Esophagus muscularis mucosa (tissue), 4 donors: ENCODE results near the gene MRPS24. TPM values are rescaled to one million over a fixed set of nuclear protein-coding genes. Genes with fewer than 3 reads are reported as not detected.
A peak's percentile ranks its signal among the peaks of the same experiment; 100 is the strongest.
"Not testable (repeated sequence)": the region's sequence is repeated elsewhere in the genome, so short reads cannot be mapped to it uniquely, and the experiment has no call there.

Experiments
- DNase-seq: peaks from one replicate; pipeline ENCODE4 v3.0.0-alpha.2; 2017; ENCODE audit errors: extremely low spot score
- H3K27ac ChIP-seq, 4 donors: fragments of 200-600 bp; sonication (generic); replicated peaks in 1 of 4; 1 replicate in 3 of 4; 2 replicates in 1 of 4; pipeline ENCODE4 v1.5.1; 2016 to 2019; ENCODE audit warnings: mild to moderate bottlenecking in 1 of 4
- H3K27me3 ChIP-seq, 4 donors: fragments of 200-600 bp; sonication (generic); one replicate each; pipeline versions ENCODE4 v1.5.1 to v1.6.0; 2016 to 2019
- H3K36me3 ChIP-seq, 4 donors: fragments of 200-600 bp; sonication (generic); one replicate each; pipeline ENCODE4 v1.5.1; 2016 to 2019
- H3K4me1 ChIP-seq, 4 donors: fragments of 200-600 bp; sonication (generic); one replicate each; pipeline ENCODE4 v1.5.1; 2016 to 2019
- H3K4me3 ChIP-seq, 4 donors: fragments of 200-600 bp; sonication (generic); 1 replicate in 2 of 4; 2 replicates in 2 of 4; pipeline ENCODE4 v1.5.1; 2016 to 2019; ENCODE audit warnings: mild to moderate bottlenecking in 4 of 4, moderate library complexity in 1 of 4
- H3K9me3 ChIP-seq, 4 donors: fragments of 200-600 bp; sonication (generic); 1 replicate in 3 of 4; 2 replicates in 1 of 4; pipeline ENCODE4 v1.5.1; 2016 to 2019
- EP300 ChIP-seq: sonication (generic); formaldehyde crosslinking; IDR thresholded peaks from one replicate; pipeline ENCODE4 v1.6.1; 2017; ENCODE audit warnings: antibody characterized with exemption
- POLR2A ChIP-seq: fragments of 450-650 bp; IDR thresholded peaks from one replicate; pipeline ENCODE4 v1.6.1; 2017; ENCODE audit warnings: antibody characterized with exemption, moderate library complexity, mild to moderate bottlenecking, low read depth
- POLR2AphosphoS5 ChIP-seq, 2 donors: sonication (generic); formaldehyde crosslinking; IDR thresholded peaks; one replicate each; pipeline ENCODE4 v1.6.1; 2017; ENCODE audit warnings: antibody characterized with exemption in 2 of 2
- WGBS: methylation state at CpG from one replicate; pipeline ENCODE4 v1.1.5; 2018; 5-methylcytosine and 5-hydroxymethylcytosine counted together
- intact Hi-C: fragments of 100-400 bp; cut with DNase I; formaldehyde crosslinking; loops from one replicate; pipeline ENCODE4 v1.15.1; 2023
- total RNA-seq, 4 donors: library from RNA; depleted of rRNA; stranded (reverse); fragments of >200 nt; gene quantifications; one replicate each; pipeline versions ENCODE4 v1.1.0 to v1.2.1, GENCODE V29; 2016
- TF ChIP-seq, protein P1 (sequence below), 3 experiments: fragments of 200-600 bp in 2 of 3; fragments of 450-650 bp in 1 of 3; sonication (generic) in 2 of 3; IDR thresholded peaks; one replicate each; pipeline ENCODE4 v1.5.1; 2017 to 2019; ENCODE audit warnings: antibody characterized with exemption in 3 of 3, mild to moderate bottlenecking in 2 of 3, moderate library complexity in 1 of 3

Gene MRPS24
- total RNA-seq, 4 donors from 2014 or later: 72.2 to 93.3 (median 76.2) TPM

DNA sequence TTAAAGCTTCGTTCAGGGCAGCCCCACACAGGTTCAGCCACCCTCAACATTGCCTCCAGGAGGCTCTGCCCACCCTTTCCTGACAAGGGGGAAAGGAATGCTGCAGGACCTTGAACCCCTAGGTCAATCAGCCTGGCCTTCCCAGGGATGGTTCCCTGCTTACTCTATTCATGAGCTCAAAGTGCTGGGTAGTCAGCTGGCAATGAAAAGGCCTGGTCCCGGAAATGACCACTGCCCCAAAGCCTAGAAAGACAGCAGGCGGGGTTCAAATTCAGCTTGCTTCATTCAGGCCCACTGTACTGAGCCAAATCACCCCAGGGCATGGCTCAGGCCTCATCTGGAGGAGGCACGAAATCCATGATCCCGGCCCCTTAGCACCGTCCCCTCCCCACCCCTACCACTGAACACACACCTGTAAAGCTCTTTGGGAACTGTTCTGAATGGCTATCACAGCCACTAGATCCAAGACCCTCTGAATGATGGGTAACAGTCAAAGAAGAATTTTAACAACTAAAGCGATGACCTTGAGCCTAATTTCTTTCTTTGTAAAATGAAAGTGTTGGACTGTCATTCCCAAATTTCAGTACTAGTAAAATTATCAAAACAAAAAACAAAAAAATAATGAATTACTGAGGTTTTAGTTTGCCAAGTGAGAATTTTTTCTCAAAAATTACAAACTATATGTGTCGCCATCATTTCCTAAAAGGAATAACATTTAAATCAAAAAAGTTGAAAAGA, 36.1 kb upstream of the MRPS24 start:
- WGBS: 30% methylated on average over 8 of the region's 8 CpGs
- H3K4me1 ChIP-seq: peaks cover 41 to 58% (median 51%) of the 10 kb centered on the region in 4 donors
- H3K27ac ChIP-seq: peak overlapping the region; percentile 91 to 93 (median 92)
- H3K27me3 ChIP-seq: no peaks in the 10 kb centered on the region
- peaks cover 0 to 6% (median 0%) of the 10 kb centered on the region in 4 donors for H3K36me3 ChIP-seq
- TF ChIP-seq POLR2AphosphoS5 (IDR thresholded peaks at IDR 0.05): no peak
- TF ChIP-seq, protein P1, sequence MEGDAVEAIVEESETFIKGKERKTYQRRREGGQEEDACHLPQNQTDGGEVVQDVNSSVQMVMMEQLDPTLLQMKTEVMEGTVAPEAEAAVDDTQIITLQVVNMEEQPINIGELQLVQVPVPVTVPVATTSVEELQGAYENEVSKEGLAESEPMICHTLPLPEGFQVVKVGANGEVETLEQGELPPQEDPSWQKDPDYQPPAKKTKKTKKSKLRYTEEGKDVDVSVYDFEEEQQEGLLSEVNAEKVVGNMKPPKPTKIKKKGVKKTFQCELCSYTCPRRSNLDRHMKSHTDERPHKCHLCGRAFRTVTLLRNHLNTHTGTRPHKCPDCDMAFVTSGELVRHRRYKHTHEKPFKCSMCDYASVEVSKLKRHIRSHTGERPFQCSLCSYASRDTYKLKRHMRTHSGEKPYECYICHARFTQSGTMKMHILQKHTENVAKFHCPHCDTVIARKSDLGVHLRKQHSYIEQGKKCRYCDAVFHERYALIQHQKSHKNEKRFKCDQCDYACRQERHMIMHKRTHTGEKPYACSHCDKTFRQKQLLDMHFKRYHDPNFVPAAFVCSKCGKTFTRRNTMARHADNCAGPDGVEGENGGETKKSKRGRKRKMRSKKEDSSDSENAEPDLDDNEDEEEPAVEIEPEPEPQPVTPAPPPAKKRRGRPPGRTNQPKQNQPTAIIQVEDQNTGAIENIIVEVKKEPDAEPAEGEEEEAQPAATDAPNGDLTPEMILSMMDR (IDR thresholded peaks at IDR 0.05): no peak
- no peak for TF ChIP-seq EP300
- TF ChIP-seq POLR2A: no peak
- H3K4me3 ChIP-seq: peak overlapping the region; percentile 79 to 96 (median 86)
- no peaks in the 10 kb centered on the region for H3K9me3 ChIP-seq
- intact Hi-C loops: loop anchor here (1.0 to 5.0 kb wide), 2 partner anchors 19 to 33 kb away; no protein-coding TSS in a partner anchor
- DNase-seq: no peak

DNA sequence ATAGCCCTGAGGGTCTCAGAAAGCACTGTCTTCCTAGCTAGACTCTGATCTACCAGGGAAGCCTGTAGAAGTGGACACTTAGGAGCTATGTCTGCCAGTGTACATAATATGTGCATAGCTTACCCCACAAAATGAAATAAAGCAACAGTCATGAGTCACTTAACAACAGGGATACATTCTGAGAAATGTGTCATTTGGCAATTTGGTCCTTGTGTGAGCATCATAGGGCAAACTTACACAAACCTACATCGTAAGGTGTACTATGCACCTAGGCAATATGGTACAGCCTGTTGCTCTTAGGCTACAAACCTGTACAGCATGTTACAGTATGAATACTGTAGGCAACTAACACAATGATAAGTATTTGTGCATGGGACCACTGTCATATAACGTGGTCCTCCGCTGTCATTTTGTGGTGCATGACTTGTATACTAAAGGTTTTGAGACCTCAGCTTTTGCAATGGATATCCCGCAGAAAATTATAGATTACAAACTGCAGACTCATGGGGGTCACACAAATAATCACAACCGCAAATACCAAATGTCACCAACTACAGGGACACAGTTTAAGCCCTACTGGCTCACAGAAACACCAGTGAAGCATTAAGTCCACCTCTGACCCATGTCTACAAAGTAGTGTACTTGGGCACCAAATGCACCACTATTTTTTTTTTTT, 35.4 kb upstream of the MRPS24 start:
- DNase-seq: no peak
- peaks cover 0 to 6% (median 2%) of the 10 kb centered on the region in 4 donors for H3K36me3 ChIP-seq
- 90% methylated on average over 5 of the region's 5 CpGs for WGBS
- no peaks in the 10 kb centered on the region for H3K9me3 ChIP-seq
- peaks cover 42 to 59% (median 51%) of the 10 kb centered on the region in 4 donors for H3K4me1 ChIP-seq
- no peak for TF ChIP-seq POLR2AphosphoS5 (IDR thresholded peaks at IDR 0.05)
- TF ChIP-seq, protein P1 (IDR thresholded peaks at IDR 0.05): no peak
- no peak for TF ChIP-seq POLR2A
- no peak for TF ChIP-seq EP300
- peak overlapping the region; percentile 91 to 93 (median 92) for H3K27ac ChIP-seq
- H3K4me3 ChIP-seq: peak overlapping the region in 3 of 4 donors; percentile 82 to 96 (median 90)
- intact Hi-C loops: loop anchor here (1.0 to 5.0 kb wide), 2 partner anchors 20 to 32 kb away; no protein-coding TSS in a partner anchor
- no peaks in the 10 kb centered on the region for H3K27me3 ChIP-seq

DNA sequence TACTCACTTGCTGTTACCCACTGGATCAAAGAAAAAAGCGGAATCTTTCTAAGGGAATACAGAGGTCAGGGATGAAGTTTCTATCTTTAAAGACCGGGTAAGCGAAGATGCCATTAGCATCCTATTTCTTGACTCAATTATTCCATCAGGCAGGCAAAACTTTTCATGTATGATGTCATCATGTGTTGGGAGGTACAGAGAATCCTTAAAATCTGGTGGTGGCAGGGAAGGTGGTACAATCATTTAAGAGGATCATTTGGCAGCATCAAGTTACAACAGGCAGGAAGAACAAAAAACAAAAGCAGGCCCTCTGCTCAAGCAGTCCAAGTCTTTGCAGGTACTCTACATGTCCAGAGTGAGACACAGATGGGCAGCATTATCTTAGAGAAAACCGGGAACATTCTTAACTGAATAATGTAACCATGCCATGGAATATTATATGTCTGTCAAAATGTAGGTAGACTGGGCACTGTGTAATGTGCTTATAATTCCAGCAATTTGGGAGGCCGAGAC, 33.3 kb upstream of the MRPS24 start:
- Histone ChIP-seq H3K4me3 (no peak overlapping the region), H3K27ac (peak overlapping the region in 1 of 4 donors; percentile 39), H3K4me1 (peaks cover 50 to 64% (median 59%) of the 10 kb centered on the region in 4 donors), H3K36me3 (peaks cover 0 to 6% (median 3%) of the 10 kb centered on the region in 4 donors), H3K9me3 (no peaks in the 10 kb centered on the region), H3K27me3 (no peaks in the 10 kb centered on the region)
- TF ChIP-seq EP300 (no peak), POLR2A (no peak), POLR2AphosphoS5 (IDR thresholded peaks at IDR 0.05) (no peak)
- TF ChIP-seq, protein P1 (IDR thresholded peaks at IDR 0.05): no peak
- intact Hi-C loops: no loop called here
- WGBS: 92% methylated on average over 5 of the region's 5 CpGs
- DNase-seq: no peak

DNA sequence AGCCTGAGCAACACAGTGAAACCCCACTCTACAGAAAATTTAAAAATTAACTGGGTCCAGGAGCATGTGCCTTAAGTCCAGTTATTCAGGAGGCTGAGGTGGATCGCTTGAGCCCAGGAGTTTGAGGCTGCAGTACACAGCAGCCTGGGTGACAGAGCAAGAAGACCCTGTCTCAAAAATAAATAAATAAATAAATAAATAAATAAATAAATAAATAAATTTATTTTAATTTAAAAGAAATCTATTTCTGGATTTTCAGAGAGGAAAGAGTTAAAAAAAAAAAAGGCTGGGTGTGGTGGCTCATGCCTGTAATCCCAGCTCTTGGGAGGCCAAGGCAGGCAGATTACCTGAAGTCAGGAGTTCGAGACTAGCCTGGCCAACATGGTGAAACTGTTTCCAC, 29.3 kb upstream of the MRPS24 start:
- H3K27ac ChIP-seq, H3K36me3 ChIP-seq, intact Hi-C loops, H3K9me3 ChIP-seq, H3K27me3 ChIP-seq, H3K4me3 ChIP-seq, DNase-seq: not testable (repeated sequence)
- WGBS: 98% methylated on average over 2 of the region's 2 CpGs
- H3K4me1 ChIP-seq: peaks cover 27 to 45% (median 36%) of the 10 kb centered on the region in 4 donors

DNA sequence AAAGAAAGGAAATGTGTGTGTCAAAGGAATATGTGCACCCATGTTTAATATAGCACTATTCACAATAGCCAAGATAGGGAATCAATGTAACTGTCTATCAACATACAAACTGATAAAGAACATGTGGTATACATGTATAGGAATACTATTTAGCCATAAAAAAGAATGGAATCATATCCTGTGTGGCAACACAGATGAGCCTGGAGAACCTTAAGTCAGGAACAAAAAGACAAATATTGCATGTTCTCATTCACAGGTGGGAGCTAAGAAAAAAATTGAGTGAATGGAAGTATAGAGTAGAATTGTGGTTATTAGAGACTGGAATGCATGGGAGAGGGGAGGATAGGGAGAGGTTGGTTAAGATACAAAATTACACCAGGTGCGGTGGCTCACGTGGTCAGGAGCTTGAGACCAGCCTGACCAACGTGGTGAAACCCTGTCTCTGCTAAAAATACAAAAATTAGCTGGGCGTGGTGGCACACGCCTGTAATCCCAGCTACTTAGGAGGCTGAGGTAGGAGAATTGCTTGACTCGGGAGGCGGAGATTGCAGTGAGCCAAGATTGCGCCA, 26.6 kb upstream of the MRPS24 start:
- no peak for TF ChIP-seq EP300
- TF ChIP-seq POLR2AphosphoS5 (IDR thresholded peaks at IDR 0.05): no peak
- TF ChIP-seq POLR2A: no peak
- TF ChIP-seq, protein P1 (IDR thresholded peaks at IDR 0.05): no peak
- Histone ChIP-seq H3K27me3 (no peaks in the 10 kb centered on the region), H3K4me3 (no peak overlapping the region), H3K36me3 (peaks cover 0 to 5% (median 1%) of the 10 kb centered on the region in 4 donors), H3K4me1 (peaks cover 24 to 34% (median 27%) of the 10 kb centered on the region in 4 donors), H3K27ac (no peak overlapping the region), H3K9me3 (no peaks in the 10 kb centered on the region)
- WGBS: 92% methylated on average over 8 of the region's 8 CpGs
- no peak for DNase-seq
- intact Hi-C loops: no loop called here
